Eye (tissue), 1 donor: Measurements from ENCODE around the gene DUOX1.

ENCODE experiments used
- DNase-seq: peaks from one replicate; pipeline ENCODE4 v3.0.0-alpha.2; 2015

The DUOX1 gene

DNA sequence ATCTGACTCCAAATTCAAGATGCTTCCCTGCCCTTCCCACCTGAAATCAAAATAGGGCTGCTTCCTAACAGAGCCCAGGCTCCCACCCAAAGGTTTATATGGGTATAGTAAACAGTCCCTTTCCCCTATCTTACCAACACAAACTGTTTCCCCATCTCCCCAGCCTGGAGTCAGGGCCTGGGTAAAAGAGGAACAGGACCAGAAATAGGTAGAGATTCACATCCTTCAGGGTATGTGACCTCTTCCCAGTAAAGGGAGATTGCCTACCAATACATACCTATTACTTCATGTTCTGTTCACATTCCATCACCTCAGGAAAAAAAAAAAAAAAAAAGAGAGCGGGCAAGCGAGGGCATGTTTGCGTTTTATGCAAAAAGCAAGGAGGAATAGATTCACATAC is 67.7 kb downstream of the DUOX1 start:
- DNase-seq, result no peak

DNA sequence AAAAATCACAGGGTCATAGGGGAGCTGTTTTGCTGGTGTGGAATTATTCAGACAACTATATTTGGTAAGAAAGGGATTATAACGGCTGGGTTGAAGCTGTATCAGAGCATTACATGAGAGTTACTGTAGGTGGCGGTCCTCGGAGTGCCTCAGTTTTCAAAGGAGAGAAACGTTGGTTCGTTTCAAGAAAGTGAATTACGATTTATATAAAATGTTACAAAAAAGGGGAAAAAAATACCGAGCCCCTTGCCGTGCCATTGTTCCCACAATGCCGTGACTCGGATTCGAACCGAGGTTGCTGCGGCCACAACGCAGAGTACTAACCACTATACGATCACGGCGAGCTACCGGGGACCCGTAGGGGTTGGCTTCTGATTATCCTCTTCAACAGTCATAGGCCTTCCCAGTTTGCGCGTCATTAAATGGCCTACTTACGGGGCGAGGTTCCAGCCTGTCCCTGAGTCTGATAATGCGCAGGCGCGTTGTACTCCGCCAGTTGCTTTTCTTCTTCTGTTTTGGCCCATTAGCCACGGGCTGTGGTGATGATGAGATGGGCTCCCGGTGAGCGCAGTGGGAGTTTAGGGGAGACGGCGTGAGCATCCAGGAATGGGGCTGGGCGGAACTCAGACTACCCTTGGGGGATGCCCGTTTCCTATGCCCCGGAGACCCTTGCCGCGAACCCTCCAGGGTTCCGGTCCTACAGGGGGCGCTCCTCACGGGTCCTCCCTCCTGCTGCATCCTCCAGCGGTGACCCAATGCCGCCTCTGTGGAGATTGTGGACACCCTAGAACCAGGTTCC is 68.7 kb downstream of the DUOX1 start:
- DNase-seq, result peak; percentile 100

DNA sequence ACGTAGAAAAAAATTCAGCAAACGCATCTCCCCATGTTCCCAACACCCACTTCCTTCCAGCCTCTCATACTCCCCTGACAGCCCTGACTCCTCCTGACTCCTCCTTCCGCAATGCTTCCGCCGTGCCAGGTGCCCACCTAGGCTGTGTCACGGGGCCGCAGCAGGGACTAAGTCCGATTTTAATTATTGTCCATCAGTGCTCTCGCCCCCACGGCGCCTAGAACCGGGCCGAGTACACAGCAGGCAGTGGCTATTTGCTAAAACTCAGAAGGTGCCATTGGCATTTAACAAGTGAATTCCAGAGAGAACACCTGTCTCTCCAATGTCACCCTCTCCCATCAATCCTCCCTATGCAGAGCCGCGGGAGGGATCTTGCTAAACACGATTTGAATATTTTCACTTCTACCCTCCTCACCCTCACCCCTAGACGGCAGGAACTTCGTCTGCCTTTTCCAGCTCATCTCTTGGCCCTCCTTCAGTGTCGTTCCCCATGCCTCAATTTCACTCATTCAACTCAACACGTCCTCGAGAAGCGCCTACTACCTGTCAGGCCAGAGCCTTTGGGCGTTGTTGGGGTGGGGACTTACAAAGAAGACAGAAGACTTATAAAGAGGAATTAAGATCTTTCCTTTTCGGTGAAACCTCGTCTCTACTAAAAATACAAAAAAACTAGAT is 69.5 kb downstream of the DUOX1 start:
- peak; percentile 84 for DNase-seq

DNA sequence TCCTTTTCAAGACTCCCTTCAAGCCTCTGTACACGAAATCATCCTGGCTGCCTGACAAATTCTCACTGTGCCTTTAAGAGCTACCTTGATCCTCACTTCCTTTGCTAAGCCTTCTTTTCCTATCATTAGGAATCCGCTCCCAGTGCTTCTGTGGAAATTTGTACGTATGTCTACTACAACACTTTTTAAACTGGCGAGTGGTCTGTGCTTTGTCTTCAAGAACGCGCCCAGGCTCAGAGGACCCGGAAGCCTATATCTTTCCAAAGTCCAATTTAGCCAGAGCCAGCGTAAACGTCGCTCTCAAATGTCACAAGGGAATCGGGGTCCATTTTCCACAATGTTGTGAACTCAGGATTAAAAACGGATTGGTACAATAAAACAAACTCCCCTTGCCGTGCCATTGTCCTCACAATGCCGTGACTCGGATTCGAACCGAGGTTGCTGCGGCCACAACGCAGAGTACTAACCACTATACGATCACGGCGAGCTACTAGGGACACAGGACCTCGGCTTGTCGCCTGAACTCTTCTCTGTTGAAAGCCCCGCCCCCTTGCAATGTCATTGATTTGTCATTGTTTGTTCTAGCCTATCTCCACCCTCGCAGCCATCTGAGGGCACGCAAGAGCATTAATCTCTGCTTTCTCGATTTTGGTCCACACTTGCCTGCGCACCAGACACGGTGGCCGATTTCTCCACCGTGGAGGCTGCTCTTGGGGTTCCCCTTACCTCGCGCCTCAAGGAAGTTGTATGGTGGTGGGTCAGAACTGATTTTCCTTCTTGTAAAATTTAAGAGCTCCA is 70.4 kb downstream of the DUOX1 start:
- DNase-seq, result peak; percentile 99

DNA sequence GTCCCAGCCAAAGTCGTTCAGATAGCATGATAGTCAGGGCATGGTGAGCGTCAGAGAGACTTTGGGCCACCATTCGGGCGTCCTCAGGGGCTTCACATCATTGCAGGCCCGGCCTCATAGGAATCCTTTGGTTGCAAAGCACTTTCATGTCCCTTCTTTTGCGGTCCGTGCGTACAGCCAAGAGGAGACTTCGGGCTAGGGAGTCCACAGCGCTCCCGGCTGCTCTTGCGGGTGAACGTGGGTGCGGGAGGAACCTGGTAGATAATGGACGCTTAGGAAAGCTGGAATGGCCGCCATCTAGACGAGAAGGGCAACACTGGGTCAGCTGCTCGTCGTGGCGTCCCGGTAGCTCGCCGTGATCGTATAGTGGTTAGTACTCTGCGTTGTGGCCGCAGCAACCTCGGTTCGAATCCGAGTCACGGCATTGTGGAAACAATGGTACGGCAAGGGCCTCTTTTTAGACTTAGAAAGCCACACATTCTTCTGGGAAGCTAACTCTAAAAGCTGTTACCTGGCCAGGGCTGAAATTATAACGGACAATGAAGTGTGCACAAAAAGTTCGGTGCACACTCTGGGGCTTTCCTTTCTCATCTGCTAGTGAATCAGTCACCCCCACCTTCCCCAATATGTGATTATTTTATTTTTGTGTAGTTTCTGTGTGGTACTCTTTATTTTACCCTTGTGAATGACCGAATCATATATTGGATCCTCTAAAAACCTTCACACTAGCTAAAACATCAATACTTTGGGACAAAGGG is 71.2 kb downstream of the DUOX1 start:
- peak; percentile 92 for DNase-seq

DNA sequence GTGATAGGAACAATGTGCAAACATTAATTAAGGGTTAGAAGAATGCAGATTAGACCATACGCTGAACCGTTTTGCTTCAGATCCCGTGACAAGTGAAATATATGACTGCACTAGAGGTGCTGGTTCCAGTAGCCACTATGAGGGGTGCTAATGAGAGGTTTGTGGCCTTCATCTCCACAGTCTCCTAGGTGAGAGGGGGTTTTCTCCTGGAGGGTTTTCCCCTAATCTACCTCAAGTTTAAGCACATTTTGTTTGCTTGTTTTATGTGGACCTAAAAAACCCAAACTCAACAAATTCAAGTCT is 71.7 kb downstream of the DUOX1 start:
- DNase-seq, result no peak

DNA sequence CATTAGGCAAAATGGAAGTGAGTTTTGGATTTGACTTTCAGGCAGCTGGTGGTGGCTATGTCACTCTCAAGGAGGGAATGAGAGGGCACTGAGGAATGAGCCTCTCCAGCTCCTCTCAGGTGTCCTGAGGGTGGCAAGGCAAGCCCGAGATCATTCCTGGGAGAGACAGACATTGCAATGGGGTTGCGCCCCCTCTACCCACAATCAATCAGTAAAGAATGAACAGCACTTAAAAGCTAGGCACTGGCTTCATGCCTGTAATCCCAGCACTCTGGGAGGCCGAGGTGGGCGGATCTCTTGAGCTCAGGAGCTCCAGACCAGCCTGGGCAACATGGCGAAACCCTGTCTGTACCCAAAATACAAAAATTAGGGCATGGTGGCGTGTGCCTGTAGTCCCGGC is 72.1 kb downstream of the DUOX1 start:
- no peak for DNase-seq

DNA sequence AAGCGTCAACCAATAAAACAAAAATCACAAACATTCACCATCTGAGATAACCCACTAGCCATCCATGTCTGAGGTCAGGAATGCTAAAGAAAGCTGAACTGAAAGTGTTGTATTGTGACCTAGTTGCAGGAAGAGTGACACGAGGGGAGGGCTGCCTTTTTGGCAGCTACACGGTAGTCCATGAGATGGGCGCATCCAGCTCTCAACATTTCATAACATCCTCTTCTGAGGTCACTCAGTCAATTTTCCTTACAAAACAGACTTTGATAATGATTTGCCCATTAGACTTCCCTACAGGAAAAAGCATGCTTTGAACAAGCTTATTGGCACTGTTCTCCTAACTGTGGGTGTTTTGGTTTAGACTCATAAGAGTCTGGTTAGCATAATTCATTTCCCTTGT is 73.4 kb downstream of the DUOX1 start:
- DNase-seq, result no peak

DNA sequence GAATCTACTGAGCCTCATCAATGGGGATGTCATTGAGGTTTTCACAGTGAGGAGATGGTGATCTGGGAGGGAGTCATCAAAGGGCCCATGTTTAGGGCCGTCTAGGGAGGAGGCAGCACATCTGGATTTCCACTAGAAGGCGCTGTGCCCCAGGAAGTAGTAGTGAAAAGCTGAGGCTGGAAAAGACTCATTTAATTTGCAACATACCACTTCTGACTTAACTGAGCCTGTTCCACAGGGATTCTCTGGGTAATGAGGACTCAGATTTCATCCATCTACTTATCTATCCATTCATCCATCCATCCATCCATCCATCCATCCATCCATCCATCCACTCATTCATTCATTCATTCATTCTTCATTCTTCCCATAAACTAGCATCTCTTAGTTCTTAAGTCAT is 75.4 kb downstream of the DUOX1 start:
- DNase-seq, result peak; percentile 81

DNA sequence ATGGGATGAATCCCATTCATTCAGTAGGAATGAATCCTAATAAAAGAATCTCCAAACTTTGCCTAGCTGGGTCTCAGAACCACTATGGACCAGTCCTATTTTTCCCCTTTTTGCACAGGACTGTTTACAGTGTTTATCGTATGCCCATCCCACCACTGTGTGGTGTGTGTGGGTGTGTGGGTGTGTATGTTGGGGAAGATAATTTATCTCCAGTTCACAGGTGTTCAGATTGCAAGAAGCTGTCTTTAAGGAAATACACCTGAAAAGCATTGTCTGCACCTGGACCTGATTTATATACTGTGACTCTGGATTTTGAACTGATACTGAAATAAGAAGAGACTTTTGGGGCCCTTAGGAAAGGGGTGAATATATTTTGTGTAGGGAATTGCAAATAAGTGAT is 82.7 kb downstream of the DUOX1 start:
- no peak for DNase-seq
